Measurements from ENCODE around the gene TPGS1.
"Not testable (repeated sequence)": the region's sequence is repeated elsewhere in the genome, so short reads cannot be mapped to it uniquely, and the experiment has no call there.

The TPGS1 gene

DNA sequence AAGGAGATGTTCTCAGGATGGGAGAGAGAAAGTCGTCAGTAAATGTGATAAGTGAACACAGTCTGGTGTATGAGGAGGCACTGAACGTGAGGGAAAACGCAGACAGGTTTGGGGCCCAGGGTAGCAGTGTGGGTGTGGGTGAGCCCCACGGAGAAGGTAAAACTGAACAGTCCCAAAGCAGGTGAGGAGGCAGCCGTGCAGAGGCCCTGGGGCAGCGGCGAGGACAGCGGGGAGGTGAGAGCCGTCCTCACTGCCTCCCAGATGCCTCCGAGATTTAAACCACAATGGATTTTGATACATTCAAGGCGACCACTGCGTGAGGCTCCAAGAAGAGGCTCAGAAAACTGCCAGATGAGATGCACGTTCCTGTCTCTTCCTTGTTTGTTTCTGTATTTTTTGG, 31.9 kb upstream of the TPGS1 start:
- DNase-seq (ENCODE audit: low read depth in 2 of 2) = no peak

DNA sequence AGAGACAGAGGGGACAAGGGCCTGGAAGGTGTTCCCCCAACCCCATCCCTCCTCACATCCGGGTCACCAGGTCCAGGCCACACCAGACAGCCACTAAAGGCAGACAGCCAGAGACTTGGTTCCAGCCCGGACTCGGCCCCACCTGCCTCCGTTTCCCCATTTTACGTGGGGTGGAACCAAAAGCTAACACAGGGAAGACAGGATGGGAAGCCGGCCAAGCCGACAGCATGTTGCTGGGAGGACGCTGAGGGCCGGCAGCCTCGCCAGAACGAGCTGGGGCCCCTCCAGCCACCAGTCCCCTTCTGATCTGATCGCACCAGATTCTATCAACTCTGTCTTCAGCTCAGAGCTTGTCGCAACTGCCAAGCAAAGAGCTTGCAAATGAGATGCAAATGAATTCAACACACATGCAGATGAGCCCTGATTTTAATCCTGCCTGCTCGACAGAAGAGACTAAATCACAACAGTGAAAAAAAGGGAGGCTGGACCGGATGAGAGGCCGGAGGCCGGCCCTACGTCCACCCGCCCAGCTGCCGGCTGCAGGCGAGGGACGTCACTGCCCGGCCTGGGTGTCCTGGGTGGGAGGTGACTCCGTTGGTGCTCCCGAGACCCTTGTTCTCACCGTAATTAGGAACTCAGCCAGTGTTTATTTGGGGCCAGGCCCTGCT, 28.9 kb upstream of the TPGS1 start:
- DNase-seq (ENCODE audit: low read depth in 2 of 2) = no peak

DNA sequence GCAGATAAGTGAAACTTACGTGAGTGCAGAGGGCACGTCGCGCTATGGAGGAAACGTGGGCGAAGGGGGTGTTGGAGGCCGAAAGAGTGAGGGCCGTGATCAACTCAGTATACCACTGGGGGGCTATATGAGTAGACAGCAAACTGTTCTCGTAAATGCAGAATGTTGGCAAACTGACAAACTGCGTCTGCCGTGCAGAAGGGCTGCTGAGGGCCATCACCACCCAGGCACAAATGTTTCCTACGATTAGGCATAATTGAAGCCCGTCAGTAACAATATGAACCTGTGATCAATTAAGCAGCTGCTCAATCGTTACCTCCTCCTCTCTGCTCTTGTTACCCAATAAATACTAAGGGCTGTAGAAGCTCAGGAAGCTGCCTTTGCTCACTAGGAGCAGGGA, 28.3 kb upstream of the TPGS1 start:
- DNase-seq (ENCODE audit: low read depth in 2 of 2) = no peak

DNA sequence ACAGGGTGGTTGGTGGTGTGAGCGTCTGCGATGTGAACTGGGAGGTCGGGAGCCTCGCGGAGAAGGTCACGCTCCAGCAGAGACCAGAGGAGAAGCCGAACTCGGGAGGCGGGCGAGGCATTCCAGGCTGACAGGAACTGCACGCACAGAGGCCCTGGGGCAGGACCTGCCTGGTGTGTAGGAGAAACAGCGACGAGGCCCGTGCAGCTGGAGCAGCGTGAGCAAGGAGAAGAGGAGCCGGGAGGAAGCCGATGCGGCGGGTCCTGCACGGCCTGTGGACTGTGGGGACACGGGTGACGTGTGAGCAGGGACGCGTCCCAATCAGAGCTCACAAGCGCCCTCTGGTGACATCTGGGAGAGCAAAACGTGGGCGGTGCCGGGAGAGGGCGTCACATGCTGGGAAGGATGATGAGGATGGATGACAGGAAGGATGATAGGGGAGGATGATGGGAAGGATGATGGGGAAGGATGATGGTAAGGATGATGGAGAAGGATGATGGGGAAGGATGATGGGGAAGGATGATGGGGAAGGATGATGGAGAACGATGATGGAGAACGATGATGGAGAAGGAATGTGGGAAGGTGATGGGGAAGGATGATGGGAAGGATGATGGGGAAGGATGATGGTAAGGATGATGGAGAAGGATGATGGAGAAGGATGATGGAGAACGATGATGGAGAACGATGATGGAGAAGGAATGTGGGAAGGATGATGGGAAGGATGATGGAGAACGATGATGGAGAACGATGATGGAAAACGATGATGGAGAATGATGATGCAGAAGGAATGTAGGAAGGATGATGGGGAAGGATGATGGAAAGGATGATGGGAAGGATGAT, 27.1 kb upstream of the TPGS1 start:
- DNase-seq (ENCODE audit: low read depth in 2 of 2) = no peak

DNA sequence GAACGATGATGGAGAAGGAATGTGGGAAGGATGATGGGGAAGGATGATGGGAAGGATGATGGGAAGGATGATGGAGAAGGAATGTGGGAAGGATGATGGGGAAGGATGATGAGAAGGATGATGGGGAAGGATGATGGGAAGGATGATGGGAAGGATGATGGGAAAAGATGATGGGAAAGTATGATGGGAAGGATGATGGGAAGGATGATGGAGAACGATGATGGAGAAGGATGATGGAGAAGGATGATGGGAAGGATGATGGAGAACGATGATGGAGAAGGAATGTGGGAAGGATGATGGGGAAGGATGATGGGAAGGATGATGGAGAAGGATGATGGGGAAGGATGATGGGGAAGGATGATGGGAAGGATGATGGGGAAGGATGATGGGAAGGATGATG, 26.2 kb upstream of the TPGS1 start:
- not testable (repeated sequence) for DNase-seq (ENCODE audit: low read depth in 2 of 2)

DNA sequence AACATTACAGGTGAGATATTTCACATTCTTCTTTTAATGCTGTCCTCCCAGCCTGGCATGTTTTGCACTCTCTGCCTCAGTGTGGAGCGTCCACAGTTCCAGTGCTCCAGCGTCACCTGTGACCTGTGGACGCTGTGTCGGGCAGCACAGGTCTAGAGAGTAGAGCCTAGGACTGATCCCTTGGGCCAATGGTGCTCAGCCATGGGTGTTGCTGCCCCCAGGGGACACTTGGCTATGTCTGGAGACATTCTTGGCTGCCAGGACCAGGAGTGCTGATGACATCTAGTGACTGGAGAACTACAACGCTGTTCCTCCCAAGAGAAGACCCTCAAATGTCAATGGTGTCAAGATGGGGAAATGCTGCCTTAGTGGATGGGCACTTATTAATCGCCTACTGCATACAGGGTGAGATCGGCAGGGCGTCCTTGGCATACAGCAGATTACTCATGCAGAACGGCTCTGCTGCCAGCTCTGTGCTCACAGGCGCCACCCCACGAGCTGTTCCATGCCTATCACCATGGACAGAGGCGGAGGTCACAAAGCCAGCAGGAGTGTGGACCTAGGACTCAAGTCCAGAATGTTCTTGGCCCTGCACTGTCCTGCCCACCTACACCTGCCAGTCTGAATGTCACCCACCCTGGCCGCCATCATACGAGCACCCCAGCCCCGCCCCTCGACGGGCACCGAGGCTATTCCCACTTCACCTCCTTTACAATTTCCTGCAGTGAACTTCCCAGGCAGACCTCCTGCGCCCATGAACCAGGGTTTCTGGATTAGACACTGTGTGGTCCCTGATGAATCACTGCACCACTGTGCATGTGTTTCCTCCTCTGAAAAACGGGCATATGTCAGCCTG, 24.9 kb upstream of the TPGS1 start:
- no peak for DNase-seq (ENCODE audit: low read depth in 2 of 2)

DNA sequence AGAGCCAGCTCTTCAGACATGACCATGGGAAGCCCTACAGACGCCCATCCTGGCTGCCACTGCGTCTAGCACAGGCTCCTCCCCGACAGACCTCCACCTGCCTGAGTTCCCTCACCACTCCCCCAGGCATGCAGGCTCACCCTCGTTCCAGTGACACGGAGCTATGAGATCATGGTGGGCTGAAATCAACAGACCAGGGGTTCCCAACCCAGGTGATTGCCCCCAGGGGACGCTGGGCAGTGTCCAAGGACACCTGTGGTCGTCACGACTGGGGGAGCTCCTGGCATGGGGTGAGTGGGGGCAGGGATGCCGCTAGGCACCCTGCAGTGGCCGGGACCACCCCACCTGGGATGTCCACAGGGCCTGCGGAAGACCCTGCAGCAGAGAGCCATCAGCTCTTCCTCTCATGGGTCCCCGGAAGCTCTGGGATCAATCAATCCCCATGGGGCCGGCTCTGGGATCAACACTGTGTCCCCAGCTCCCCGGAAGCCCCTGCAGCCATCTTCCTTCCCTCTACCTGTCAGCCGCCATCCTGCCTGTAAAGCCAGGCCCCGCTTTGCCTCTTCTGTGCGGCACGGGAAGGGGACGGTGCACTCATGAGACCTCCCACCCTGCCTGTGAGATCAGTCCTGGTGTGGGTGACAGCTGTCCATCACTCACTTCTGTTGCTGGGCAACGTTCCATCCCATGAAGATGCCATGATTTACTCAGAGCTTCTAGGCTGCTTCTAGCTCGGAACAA, 23.8 kb upstream of the TPGS1 start:
- DNase-seq (ENCODE audit: low read depth in 2 of 2) = no peak

DNA sequence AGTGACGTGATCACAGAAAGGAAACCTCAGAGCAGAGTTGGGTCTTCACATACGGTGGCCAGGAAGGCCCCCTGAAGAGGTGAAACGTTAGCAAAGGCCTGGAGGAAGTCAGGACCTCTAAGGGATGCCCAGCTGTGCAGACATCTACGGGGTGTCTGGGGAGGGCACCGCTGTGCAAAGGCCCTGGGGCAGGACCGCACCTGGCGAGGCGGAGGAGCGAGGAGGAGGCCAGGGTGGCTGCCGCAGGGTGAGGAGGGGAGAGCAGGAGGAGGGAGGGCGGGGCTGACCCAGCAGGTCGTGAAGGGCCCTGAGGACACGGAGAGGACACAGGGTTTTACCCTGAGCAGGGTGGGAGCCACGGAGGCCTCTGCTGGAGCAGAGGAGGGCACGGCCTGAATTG, 22.8 kb upstream of the TPGS1 start:
- DNase-seq (ENCODE audit: low read depth in 2 of 2) = no peak

DNA sequence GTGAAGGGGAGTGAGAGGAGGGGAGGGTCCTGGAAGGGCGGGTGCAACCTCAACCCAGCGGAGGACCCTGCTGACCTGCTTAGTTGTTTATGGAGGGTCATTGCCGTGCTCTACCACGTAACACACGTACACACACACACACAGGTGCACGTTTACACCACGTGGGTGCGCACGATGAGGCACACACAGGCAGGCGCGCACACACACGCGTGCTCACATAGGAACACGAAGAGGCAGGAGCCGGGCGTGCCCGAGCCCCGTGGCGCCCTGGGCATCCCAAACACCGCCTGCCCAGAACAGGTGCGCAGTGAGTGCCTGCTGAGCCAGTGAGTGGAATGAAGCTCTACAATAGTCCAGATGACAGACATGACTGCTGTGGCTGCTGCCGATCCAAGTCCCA, 22.2 kb upstream of the TPGS1 start:
- DNase-seq (ENCODE audit: low read depth in 2 of 2) = no peak

DNA sequence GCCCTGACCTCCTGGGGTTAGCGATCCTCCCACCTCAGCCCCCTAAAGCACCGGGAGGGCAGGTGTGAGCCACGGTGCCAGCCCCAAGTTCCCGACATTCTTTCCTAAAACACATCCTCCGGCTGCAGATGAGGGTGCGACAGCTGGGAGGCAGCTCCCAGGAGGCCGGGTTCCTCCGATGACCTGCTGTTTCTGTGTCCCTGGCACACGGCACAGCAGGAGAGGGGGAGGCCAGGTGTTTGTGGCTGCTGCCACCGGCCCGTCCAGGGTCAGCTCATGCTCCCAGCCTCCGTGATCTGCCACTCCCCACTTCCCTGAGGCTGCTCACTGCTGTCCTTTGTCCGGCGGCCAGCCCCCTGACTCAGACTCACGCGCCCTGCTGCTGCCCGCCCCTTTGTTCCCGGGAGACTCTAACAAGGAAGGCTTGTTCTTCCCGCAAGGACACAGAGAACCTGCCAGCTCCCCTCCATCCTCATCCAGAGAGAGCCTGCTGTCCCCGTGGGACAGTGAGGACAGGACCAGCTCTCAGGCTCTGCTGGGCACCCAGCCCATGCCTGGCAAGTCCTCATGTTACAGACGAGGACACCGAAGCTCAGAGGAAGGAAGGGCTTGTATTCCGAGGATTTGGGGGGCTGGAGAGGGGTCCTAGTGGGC, 21.6 kb upstream of the TPGS1 start:
- DNase-seq (ENCODE audit: low read depth in 2 of 2) = no peak

DNA sequence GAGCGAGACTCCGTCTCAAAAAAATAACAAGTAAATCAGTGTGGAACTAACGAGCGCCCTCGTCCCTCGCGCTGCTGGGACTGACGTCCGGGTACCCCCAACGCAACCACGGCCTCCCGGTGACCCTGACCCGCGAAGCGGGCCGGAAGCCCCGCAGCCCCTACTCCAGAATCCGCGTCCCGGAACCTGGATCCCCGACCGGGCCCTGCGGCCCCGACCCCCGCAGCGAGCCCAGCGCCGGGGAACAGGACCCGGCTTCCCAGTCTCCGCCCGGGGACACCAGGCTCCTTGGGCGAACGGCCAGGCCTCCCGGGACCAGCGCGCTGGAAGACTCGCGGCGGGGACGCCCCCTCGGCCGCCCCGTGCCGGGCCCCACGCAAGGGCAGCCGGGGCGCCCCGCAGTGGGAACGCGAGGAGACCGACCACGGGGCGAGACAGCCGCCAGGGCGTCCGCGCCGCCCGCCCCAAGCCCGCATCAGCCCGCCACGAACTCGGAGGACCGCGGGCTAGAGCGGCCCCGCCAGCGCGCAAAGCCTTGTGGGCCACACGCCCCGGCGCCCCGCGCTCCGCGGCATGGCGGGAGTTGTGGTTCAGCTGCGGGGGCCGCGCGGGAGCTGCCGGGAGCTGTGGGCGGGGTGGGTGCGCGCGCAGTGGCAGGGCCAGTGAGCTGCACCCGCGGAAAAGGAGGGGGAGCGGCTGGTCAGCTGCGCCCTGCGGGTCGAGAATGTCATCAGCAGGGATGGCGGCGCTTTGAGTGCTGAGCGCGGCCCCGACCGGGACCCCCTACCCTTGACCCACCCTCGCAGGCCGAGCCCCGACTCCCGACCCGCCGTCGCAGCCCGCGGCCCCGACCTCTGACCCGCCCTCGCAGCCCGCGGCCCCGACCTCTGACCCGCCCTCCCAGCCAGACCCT, 18.5 kb upstream of the TPGS1 start:
- DNase-seq (ENCODE audit: low read depth in 2 of 2) = peak; percentile 86 to 88

DNA sequence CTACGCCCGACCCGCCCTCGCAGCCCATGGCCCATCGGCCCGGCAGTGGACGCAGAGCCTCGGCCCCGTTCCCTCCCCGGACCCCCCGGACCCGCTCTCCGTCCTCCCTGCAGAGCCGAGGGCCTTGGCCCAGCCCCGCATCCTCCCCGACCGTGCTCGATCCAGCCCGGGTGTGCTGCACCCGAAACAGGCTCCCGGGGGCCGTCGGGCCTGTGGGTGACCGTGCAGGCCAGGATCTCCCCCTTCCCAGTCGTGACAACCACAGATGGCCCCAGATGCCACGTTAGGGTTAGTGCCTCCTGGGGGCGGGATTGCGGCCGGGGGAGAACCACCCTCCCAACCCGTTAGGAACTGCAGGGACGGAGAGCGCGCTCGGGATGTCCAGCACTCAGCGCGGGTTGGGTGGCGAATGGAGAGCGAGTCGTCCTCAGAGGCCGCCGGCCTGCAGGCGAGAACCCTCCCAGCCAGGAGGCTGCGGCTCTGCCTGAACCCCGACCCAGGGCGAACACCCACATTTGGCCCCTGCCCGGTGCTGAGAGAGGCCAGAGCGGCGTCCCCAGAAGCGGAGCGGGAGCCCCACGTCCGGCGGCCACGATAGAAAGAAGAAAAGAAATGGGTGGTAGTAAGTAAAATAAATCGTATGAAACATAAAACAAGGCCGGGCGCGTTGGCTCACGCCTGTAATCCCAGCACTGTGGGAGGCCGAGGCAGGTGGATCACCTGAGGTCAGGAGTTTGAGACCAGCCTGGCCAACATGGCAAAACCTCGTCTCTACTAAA, 17.7 kb upstream of the TPGS1 start:
- DNase-seq (ENCODE audit: low read depth in 2 of 2) = no peak

DNA sequence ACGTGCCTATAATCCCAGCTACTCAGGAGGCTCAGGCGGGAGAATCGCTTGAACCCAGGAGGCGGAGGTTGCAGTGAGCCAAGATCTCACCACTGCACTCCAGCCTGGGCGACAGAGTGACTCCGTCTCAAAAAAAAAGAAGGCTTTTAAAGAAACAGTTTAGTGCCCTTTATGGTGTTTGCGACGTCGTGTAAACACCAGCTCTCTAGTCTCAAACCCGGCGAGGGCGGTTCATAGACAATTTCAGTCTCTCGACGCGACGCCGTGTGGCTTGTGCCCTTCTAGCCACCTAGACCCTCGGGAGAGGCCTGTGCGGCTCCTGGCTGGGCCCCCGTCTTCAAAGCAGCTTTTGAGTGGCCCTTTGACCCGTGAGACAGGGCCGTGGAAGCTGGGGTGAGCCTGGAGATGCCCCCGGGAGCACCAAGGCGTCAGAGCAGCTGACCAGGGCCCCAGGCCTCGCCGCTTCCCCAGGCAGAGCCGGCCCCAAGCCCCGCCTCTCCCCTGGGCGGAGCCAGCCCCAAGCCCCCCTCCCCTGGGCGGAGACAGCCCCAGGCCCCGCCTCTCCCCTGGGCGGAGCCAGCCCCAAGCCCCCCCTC, 16.1 kb upstream of the TPGS1 start:
- DNase-seq (ENCODE audit: low read depth in 2 of 2) = no peak

DNA sequence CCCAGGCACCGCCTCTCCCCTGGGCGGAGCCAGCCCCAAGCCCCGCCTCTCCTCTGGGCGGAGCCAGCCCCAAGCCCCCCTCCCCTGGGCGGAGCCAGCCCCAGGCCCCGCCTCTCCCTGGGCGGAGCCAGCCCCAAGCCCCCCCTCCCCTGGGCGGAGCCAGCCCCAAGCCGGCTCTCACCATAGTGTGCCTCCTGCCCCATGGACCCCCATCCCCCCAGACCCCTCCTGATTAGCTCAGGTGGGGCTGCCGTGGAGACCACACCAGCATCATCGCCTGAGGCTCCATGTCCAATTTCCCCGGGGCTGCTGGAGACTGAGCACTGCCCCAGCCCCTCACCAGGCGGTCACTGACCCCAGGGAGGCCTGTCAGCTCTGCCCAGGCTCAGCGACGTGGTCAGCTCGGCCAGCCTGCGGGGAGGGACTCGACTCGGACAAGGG, 15.2 kb upstream of the TPGS1 start:
- no peak for DNase-seq (ENCODE audit: low read depth in 2 of 2)

DNA sequence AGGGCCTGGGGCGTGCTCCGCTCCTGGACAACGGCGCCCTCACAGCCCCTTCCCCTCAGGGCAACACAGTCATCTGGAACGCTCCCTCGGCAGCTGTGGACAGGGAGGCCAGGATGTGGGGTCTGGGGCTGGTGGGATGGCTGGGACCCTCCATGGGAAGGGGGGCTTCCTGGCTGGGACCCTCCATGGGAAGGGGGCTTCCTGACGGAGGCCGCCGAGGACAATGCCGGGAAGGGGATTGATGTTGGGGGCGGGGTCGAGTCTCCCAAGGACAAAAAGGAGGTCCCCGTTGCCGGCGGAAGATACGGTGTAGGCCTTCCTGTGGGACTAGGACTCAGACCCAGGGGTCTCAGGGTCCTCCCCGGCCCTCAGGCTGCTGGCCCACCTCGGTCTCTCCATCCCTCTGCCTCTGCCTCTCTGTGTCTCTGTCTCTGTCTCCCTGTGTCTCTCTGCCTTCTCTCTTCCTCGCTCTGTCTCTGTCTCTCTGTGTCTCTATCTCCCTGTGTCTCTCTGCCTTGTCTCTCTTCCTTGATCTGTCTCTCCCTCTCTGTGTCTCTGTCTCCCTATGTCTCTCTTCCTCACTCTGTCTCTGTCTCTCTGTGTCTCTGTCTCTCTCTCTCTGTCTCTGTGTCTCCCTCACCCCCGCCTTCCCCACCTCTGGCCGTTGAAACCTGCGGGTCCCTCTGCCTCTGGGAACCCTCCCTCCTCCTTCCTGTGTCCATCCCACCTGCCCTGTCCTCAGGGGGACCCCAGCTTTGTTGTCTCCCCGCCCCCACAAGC, 13.7 kb upstream of the TPGS1 start:
- DNase-seq (ENCODE audit: low read depth in 2 of 2) = no peak

DNA sequence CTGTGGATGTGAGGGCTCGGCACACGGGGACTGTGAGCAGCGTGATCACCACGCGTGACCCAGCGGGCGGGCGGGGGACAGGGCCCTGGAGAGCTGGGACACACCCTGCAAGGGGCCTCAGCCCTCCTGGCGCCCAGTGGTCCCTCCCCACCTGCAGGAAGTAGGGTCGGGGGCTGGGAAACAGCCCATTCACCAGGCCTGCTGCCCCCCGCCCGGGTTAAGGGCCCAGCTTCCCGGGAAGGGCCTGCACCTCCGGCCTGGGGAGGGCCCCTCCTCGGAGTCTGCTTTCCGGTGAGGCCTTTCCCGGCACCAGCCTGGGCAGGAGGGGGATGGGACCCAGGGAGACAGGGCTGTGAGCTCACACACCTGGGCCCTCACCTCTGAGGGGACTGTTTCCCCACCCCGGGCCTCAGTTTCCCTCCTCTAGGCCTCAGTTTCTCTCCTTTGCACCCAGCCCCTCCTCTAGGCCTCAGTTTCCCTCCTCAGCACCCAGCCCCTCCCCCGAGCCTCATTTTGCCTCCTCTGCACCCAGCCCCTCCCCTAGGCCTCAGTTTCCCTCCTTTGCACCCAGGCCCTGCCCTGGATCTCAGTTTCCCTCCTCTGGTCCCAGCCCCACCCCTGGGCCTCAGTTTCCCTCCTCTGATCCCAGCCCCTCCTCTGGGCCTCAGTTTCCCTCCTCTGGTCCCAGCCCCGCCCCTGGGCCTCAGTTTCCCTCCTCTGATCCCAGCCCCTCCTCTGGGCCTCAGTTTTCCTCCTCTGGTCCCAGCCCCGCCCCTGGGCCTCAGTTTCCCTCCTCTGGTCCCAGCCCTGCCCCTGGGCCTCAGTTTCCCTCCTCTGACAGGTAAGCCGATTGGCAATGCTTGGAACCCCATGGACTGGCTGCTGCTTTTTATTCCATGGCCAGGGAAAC, 12.9 kb upstream of the TPGS1 start:
- no peak for DNase-seq (ENCODE audit: low read depth in 2 of 2)

DNA sequence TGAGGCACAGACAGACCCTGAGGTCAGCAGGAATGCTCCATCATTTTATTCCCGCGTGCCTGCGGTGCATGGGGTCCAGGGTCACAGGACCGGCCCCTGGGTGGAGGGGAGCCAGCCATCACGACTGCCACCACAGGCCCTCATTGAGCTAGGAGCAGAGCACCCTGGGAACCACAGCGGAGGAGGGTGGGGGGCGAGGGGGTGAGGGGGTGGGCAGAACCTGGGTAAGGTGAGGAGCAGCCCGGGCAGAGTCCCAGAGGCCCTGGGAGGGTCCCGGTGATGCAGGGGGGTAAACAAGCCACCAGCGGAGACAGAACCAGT, 12.3 kb upstream of the TPGS1 start:
- no peak for DNase-seq (ENCODE audit: low read depth in 2 of 2)

All from fibroblast of skin of left quadriceps (primary cell).